K562 (cell line): Measurements from ENCODE around the gene ZDHHC11B. TPM values are rescaled to one million over a fixed set of nuclear protein-coding genes. Genes with fewer than 3 reads are reported as not detected.
A peak's percentile ranks its signal among the peaks of the same experiment; 100 is the strongest.
"Not testable (repeated sequence)": the region's sequence is repeated elsewhere in the genome, so short reads cannot be mapped to it uniquely, and the experiment has no call there.

Source experiments
- ATAC-seq: fragments of 200-7000 bp; cut with Tn5 transposase; 3 replicates; pipeline ENCODE4 v1.9.1; 2020; ENCODE audit warnings: moderate library complexity
- BruUV-seq: library from RNA; stranded (reverse); fragments of 400-500 nt; replicated peaks from 2 replicates; lab custom pipeline; 2021; lab: Mats Ljungman, UMichigan
- CTCF ChIA-PET: fragments of 300-600 bp; formaldehyde crosslinking; extraction: SDS; loops from one replicate; lab custom pipeline; 2021; ENCODE audit warnings: low intra/inter-chr PET ratio; lab: Yijun Ruan, JAX
- POLR2A ChIA-PET: fragments of 300-600, 350-650 bp; sonication (Branson Sonifier 250); formaldehyde crosslinking; extraction: SDS; loops from one replicate; lab custom pipeline; 2021; ENCODE audit warnings: antibody characterized with exemption, inconsistent platforms; lab: Yijun Ruan, JAX
- DNase-seq, 4 experiments: peaks; one replicate each; pipeline versions ENCODE4 v3.0.0 to v3.0.0-alpha.2; 2011 to 2018; ENCODE audit warnings: low spot score in 3 of 4, mixed read lengths in 3 of 4; ENCODE audit errors: extremely low read depth in 1 of 4
- FAIRE-seq: peaks from 2 replicates; lab custom pipeline; 2011; peaks lifted over from hg19 to GRCh38; lab: Jason Lieb, UNC
- H2AFZ ChIP-seq: 2 replicates; pipeline ENCODE4 v1.6.0; 2011; ENCODE audit warnings: low read depth, low read length, control low read depth, inconsistent platforms
- H3K27ac ChIP-seq: fragments of 200-600 bp; 3 replicates; pipeline ENCODE4 v1.8.0; 2011; ENCODE audit warnings: low read depth, mild to moderate bottlenecking, control low read depth, inconsistent platforms, low read length, moderate library complexity, mixed read lengths; ENCODE audit errors: extremely low read depth
- H3K27me3 ChIP-seq, 2 experiments: fragments of 300-600 bp in 1 of 2; 2 replicates in 1 of 2; 3 replicates in 1 of 2; pipeline versions ENCODE4 v1.6.0 to v1.8.0; 2011; ENCODE audit warnings: inconsistent platforms in 2 of 2, low read length in 2 of 2, mild to moderate bottlenecking in 1 of 2, mixed read lengths in 1 of 2, moderate library complexity in 1 of 2; ENCODE audit not compliant: control insufficient read depth in 2 of 2, insufficient read depth in 2 of 2
- H3K36me3 ChIP-seq: fragments of 300-600 bp; 3 replicates; pipeline ENCODE4 v1.8.0; 2011; ENCODE audit warnings: mild to moderate bottlenecking, low read length, inconsistent platforms; ENCODE audit not compliant: control insufficient read depth, insufficient read depth
- H3K4me1 ChIP-seq, 2 experiments: fragments of 200-600 bp in 1 of 2; replicated peaks in 1 of 2; 2 replicates in 1 of 2; 3 replicates in 1 of 2; pipeline versions ENCODE4 v1.5.1 to v1.8.0; 2011; ENCODE audit warnings: inconsistent platforms in 2 of 2, low read length in 2 of 2, mild to moderate bottlenecking in 1 of 2, mixed read lengths in 1 of 2, moderate library complexity in 1 of 2; ENCODE audit not compliant: control insufficient read depth in 2 of 2, insufficient read depth in 2 of 2
- H3K4me2 ChIP-seq: 2 replicates; pipeline ENCODE4 v1.6.1; 2011; ENCODE audit warnings: low read length, control low read depth, inconsistent platforms, mixed read lengths; ENCODE audit not compliant: insufficient read depth
- H3K4me3 ChIP-seq: fragments of 200-600 bp; sonication (generic), shearing (Covaris generic); 2 replicates; pipeline ENCODE4 v1.5.1; 2016; ENCODE audit warnings: control low read depth, inconsistent platforms
- H3K79me2 ChIP-seq: fragments of 200-600 bp; 3 replicates; pipeline ENCODE4 v1.8.0; 2011; ENCODE audit warnings: low read length, inconsistent platforms; ENCODE audit not compliant: control insufficient read depth, insufficient read depth
- H3K9ac ChIP-seq, 2 experiments: 2 replicates each; pipeline versions ENCODE4 v1.6.0 to v1.6.1; 2011; ENCODE audit warnings: low read depth in 2 of 2, low read length in 2 of 2, control low read depth in 1 of 2, inconsistent platforms in 1 of 2, mild to moderate bottlenecking in 1 of 2, mixed read lengths in 1 of 2; ENCODE audit not compliant: insufficient read depth in 1 of 2
- H3K9me1 ChIP-seq: one replicate; pipeline ENCODE4 v1.6.0; 2011; ENCODE audit warnings: inconsistent platforms, mild to moderate bottlenecking, low read length, moderate library complexity; ENCODE audit not compliant: control insufficient read depth, insufficient read depth
- H3K9me3 ChIP-seq: replicated peaks from 2 replicates; pipeline ENCODE4 v1.5.1; 2011; ENCODE audit warnings: low read depth, low read length, inconsistent platforms; ENCODE audit not compliant: control insufficient read depth, insufficient read depth
- H4K20me1 ChIP-seq: replicated peaks from 2 replicates; pipeline ENCODE4 v1.6.1; 2011; ENCODE audit warnings: low read length, inconsistent platforms, mixed read lengths; ENCODE audit not compliant: control insufficient read depth, insufficient read depth
- E2F6 ChIP-seq, 2 experiments: IDR thresholded peaks; 2 replicates each; pipeline ENCODE4 v1.6.1; 2011; ENCODE audit warnings: borderline replicate concordance in 1 of 2, control low read depth in 1 of 2, low read depth in 1 of 2, low read length in 1 of 2, mild to moderate bottlenecking in 1 of 2, mixed read lengths in 1 of 2, moderate library complexity in 1 of 2; ENCODE audit not compliant: insufficient read depth in 1 of 2, insufficient read length in 1 of 2, poor library complexity in 1 of 2, severe bottlenecking in 1 of 2; ENCODE audit errors: extremely low read depth in 1 of 2
- USF2 ChIP-seq: sonication (generic); formaldehyde crosslinking; IDR thresholded peaks from 2 replicates; pipeline ENCODE4 v1.5.0; 2020; ENCODE audit warnings: missing genetic modification reagents
- WGBS: fragments of 100-300 bp; shearing (Covaris generic); methylation state at CpG from one replicate; pipeline ENCODE4 v1.1.6; 2016; ENCODE audit warnings: low coverage, mixed read lengths; ENCODE audit not compliant: insufficient coverage; ENCODE audit errors: missing lambda C conversion rate; 5-methylcytosine and 5-hydroxymethylcytosine counted together
- in situ Hi-C: fragments of 300-500 bp; cut with MboI; formaldehyde crosslinking; loops from 4 replicates; pipeline ENCODE4 v1.15.0; 2018; ENCODE audit warnings: inconsistent platforms, mixed read lengths
- intact Hi-C: fragments of 100-400 bp; cut with micrococcal nuclease; formaldehyde crosslinking; loops from 2 replicates; pipeline ENCODE4 v1.14.2; 2022
- polyA plus RNA-seq, 8 experiments: library from polyadenylated mRNA; depleted of rRNA in 4 of 8; stranded (reverse) in 5 of 8; unstranded in 3 of 8; fragments of >200 nt; fragmentation: Nextera tagmentation in 2 of 8; fragmentation: Illumina TruSeq in 1 of 8; extraction: Ambion mirVana in 2 of 8; extraction: Trizol in 1 of 8; gene quantifications; 2 replicates each; pipeline versions ENCODE4 v1.2.1 to v1.2.3, GENCODE V29; 2011 to 2014; ENCODE audit warnings: inconsistent platforms in 1 of 8, missing spikeins in 1 of 8
- total RNA-seq, 7 experiments: library from RNA; depleted of rRNA in 6 of 7; stranded (reverse); fragments of >200 nt in 6 of 7; fragmentation: Illumina TruSeq in 2 of 7; extraction: Trizol in 2 of 7; gene quantifications; 2 replicates each; pipeline versions ENCODE4 v1.2.1 to v1.2.3, GENCODE V29; 2011 to 2021; ENCODE audit warnings: low replicate concordance in 1 of 7

The ZDHHC11B gene
- total and polyA plus RNA-seq, 9 of the 15 experiments (the other 6 are each of a cell fraction or from before 2014, with no cell fraction given): 0.03 to 0.23 (median 0.15) TPM; not detected in 3

GRCh38 chr5:783049-783802, 1.3 kb downstream of the ZDHHC11B start:
- H3K36me3 ChIP-seq, DNase-seq, H3K9me3 ChIP-seq, BruUV-seq, CTCF ChIA-PET, H3K4me3 ChIP-seq, H2AFZ ChIP-seq, H3K27ac ChIP-seq, in situ Hi-C loops, H3K9ac ChIP-seq, H4K20me1 ChIP-seq, intact Hi-C loops, H3K9me1 ChIP-seq, POLR2A ChIA-PET, H3K79me2 ChIP-seq, H3K4me2 ChIP-seq: not testable (repeated sequence)
- peak; percentile 46 for ATAC-seq
- peak; percentile 79 for TF ChIP-seq USF2 (CRISPR knock-in tag)
- peak in 1 of 2 experiments; percentile 30 for TF ChIP-seq E2F6 (IDR thresholded peaks at IDR 0.05; ENCODE audit: borderline replicate concordance in 1 of 2, extremely low read depth in 1 of 2, insufficient read depth in 1 of 2, insufficient read length in 1 of 2, low read depth in 1 of 2, low read length in 1 of 2, poor library complexity in 1 of 2, severe bottlenecking in 1 of 2)
- WGBS: 1% methylated on average over 18 of the region's 31 CpGs
- Histone ChIP-seq H3K4me1 (peaks cover 4 to 24% of the 10 kb centered on the region in 2 experiments; a peak in 2 of 5 replicates), H3K27me3 (peaks cover 2 to 14% of the 10 kb centered on the region in 2 experiments; a peak in 3 of 5 replicates)
- FAIRE-seq: peak; percentile 79

GRCh38 chr5:782356-782755, 2.2 kb downstream of the ZDHHC11B start:
- H2AFZ ChIP-seq, H3K9ac ChIP-seq, intact Hi-C loops, H3K27ac ChIP-seq, CTCF ChIA-PET, H3K4me2 ChIP-seq, POLR2A ChIA-PET, H3K27me3 ChIP-seq, DNase-seq, H4K20me1 ChIP-seq, in situ Hi-C loops, ATAC-seq, H3K79me2 ChIP-seq, H3K36me3 ChIP-seq, H3K9me3 ChIP-seq, H3K9me1 ChIP-seq, H3K4me3 ChIP-seq, BruUV-seq: not testable (repeated sequence)
- WGBS: no CpG with 5 or more reads among the region's 12 CpGs
- peaks cover 4 to 30% of the 10 kb centered on the region in 2 experiments; a peak in 3 of 5 replicates for H3K4me1 ChIP-seq
- peak; percentile 6 for FAIRE-seq

- H3K27ac ChIP-seq, H3K27me3 ChIP-seq, H3K36me3 ChIP-seq, ATAC-seq, in situ Hi-C loops, H3K4me2 ChIP-seq, intact Hi-C loops, H3K9ac ChIP-seq, H3K79me2 ChIP-seq, H3K9me1 ChIP-seq, FAIRE-seq, CTCF ChIA-PET, H3K9me3 ChIP-seq, DNase-seq, H2AFZ ChIP-seq, H4K20me1 ChIP-seq, BruUV-seq, POLR2A ChIA-PET, H3K4me3 ChIP-seq: not testable (repeated sequence)
- H3K4me1 ChIP-seq: peaks cover 4 to 41% of the 10 kb centered on the region in 2 experiments; a peak in 3 of 5 replicates
- 12% methylated on average over 17 of the region's 17 CpGs for WGBS
These were observed 4.0 kb downstream of the ZDHHC11B start for GRCh38 chr5:780571-780970.
